SH-SY5Y (cell line): Measurements from ENCODE around the gene ZNRF1.

ENCODE experiments used
- GATA2 ChIP-seq: IDR thresholded peaks from 2 replicates; pipeline ENCODE4 v1.6.1; 2011; ENCODE audit warnings: mild to moderate bottlenecking, low read depth, low read length
- GATA3 ChIP-seq: IDR thresholded peaks from 2 replicates; pipeline ENCODE4 v1.6.1; 2011; ENCODE audit warnings: low read depth, mild to moderate bottlenecking, low read length, moderate library complexity

DNA sequence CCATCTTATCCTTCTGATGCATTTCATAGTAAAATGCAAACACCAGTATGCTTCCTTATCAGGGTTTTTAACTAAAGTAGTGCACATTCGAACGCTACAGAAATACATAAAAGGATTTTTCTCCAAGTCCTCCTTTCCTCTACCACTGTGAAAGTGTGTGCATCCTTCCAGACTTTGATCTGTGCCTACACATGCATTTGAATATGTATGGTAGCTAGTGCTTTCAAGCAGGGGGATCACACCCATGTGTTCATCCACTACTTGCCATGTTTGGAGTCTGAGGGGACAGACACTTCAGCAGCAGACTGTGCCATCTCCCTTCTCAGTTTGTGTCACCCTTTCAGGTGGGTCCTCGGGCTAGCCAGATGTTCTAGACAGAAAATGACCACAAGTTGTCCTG, 102.8 kb downstream of the ZNRF1 start:
- TF ChIP-seq GATA2 (no peak), GATA3 (no peak)
